Hepatocyte (in vitro differentiated cells): ENCODE measurements around the gene CHST11. TPM values are rescaled to one million over a fixed set of nuclear protein-coding genes. Genes with fewer than 3 reads are reported as not detected.

ENCODE experiments used
- DNase-seq: peaks from one replicate; pipeline ENCODE4 v3.0.0-alpha.2; 2016; ENCODE audit warnings: low spot score
- H2AFZ ChIP-seq: fragments of 200-600 bp; sonication (generic); 2 replicates; pipeline ENCODE4 v1.6.0; 2016; ENCODE audit warnings: antibody characterized with exemption, mild to moderate bottlenecking
- H3K27ac ChIP-seq: fragments of 200-600 bp; sonication (generic); 2 replicates; pipeline ENCODE4 v1.5.1; 2016; ENCODE audit warnings: mild to moderate bottlenecking
- H3K27me3 ChIP-seq: fragments of 200-600 bp; sonication (generic); 2 replicates; pipeline ENCODE4 v1.6.1; 2016
- H3K36me3 ChIP-seq: fragments of 200-600 bp; sonication (generic); replicated peaks from 2 replicates; pipeline ENCODE4 v1.5.1; 2016; ENCODE audit warnings: low read depth; ENCODE audit not compliant: insufficient read depth
- H3K4me1 ChIP-seq: fragments of 200-600 bp; sonication (generic); 2 replicates; pipeline ENCODE4 v1.5.1; 2016; ENCODE audit warnings: mild to moderate bottlenecking, moderate library complexity; ENCODE audit not compliant: insufficient read depth
- H3K4me2 ChIP-seq: fragments of 200-600 bp; sonication (generic); 2 replicates; pipeline ENCODE4 v1.6.0; 2016
- H3K4me3 ChIP-seq: fragments of 200-600 bp; sonication (generic); 2 replicates; pipeline ENCODE4 v1.5.1; 2016; ENCODE audit warnings: mild to moderate bottlenecking
- H3K79me2 ChIP-seq: fragments of 200-600 bp; sonication (generic); 2 replicates; pipeline ENCODE4 v1.6.0; 2017; ENCODE audit warnings: mild to moderate bottlenecking
- H3K9me2 ChIP-seq: fragments of 200-600 bp; sonication (generic); replicated peaks from 2 replicates; pipeline ENCODE4 v1.6.0; 2017; ENCODE audit warnings: mild to moderate bottlenecking; ENCODE audit not compliant: insufficient read depth
- H3K9me3 ChIP-seq: fragments of 200-600 bp; sonication (generic); 2 replicates; pipeline ENCODE4 v1.5.1; 2016; ENCODE audit warnings: low read depth, mild to moderate bottlenecking
- H4K20me1 ChIP-seq: fragments of 200-600 bp; sonication (generic); 2 replicates; pipeline ENCODE4 v1.6.0; 2016; ENCODE audit warnings: mild to moderate bottlenecking; ENCODE audit not compliant: insufficient read depth, poor library complexity, severe bottlenecking
- CTCF ChIP-seq: fragments of 200-600 bp; sonication (generic); IDR thresholded peaks from 2 replicates; pipeline ENCODE4 v1.5.1; 2016; ENCODE audit warnings: antibody characterized with exemption, mild to moderate bottlenecking; ENCODE audit not compliant: poor library complexity
- EZH2 ChIP-seq: fragments of 200-600 bp; sonication (generic); IDR thresholded peaks from 2 replicates; pipeline ENCODE4 v1.6.1; 2016; ENCODE audit warnings: antibody characterized with exemption, mild to moderate bottlenecking, borderline replicate concordance
- EZH2phosphoT487 ChIP-seq: fragments of 200-600 bp; sonication (generic); IDR thresholded peaks from one replicate; pipeline ENCODE4 v1.6.1; 2018; ENCODE audit warnings: antibody characterized with exemption, mild to moderate bottlenecking, low read depth, moderate library complexity; ENCODE audit not compliant: unreplicated experiment, severe bottlenecking
- WGBS: methylation state at CpG from one replicate; pipeline ENCODE4 v1.1.6; 2016; ENCODE audit warnings: low lambda C conversion rate; ENCODE audit errors: missing lambda C conversion rate; 5-methylcytosine and 5-hydroxymethylcytosine counted together
- polyA plus RNA-seq: library from polyadenylated mRNA; unstranded; fragments of >200 nt; fragmentation: Nextera tagmentation; extraction: Ambion mirVana; gene quantifications from 2 replicates; pipeline ENCODE4 v1.2.1, GENCODE V29; 2016
- total RNA-seq: library from RNA; depleted of rRNA; stranded (reverse); fragments of >200 nt; gene quantifications from 2 replicates; pipeline ENCODE4 v1.2.3, GENCODE V29; 2014

CHST11 gene
- total and polyA plus RNA-seq, 2 experiments from 2014 or later, result 5.2 to 8.9 TPM

GRCh38 chr12:104469523-104469922, 12.8 kb downstream of the CHST11 start:
- TF ChIP-seq EZH2phosphoT487, result no peak
- no peak for TF ChIP-seq CTCF
- TF ChIP-seq EZH2, result no peak
- no peaks in the 10 kb centered on the region for H4K20me1 ChIP-seq
- H3K4me3 ChIP-seq, result no peak overlapping the region
- no peak overlapping the region for H3K4me2 ChIP-seq
- H3K36me3 ChIP-seq, result no peaks in the 10 kb centered on the region
- WGBS, result 94% methylated on average over 1 of the region's 1 CpG
- H3K27me3 ChIP-seq, result no peaks in the 10 kb centered on the region
- H3K9me3 ChIP-seq, result no peaks in the 10 kb centered on the region
- no peaks in the 10 kb centered on the region for H3K79me2 ChIP-seq
- no peaks in the 10 kb centered on the region for H3K9me2 ChIP-seq
- no peak overlapping the region for H3K27ac ChIP-seq
- H3K4me1 ChIP-seq, result no peaks in the 10 kb centered on the region
- no peak overlapping the region for H2AFZ ChIP-seq
- no peak for DNase-seq

GRCh38 chr12:104470521-104470920, 13.8 kb downstream of the CHST11 start:
- TF ChIP-seq EZH2phosphoT487, result no peak
- no peak for TF ChIP-seq CTCF
- no peak for TF ChIP-seq EZH2
- H3K27ac ChIP-seq, result no peak overlapping the region
- DNase-seq, result no peak
- no peak overlapping the region for H3K4me2 ChIP-seq
- no peaks in the 10 kb centered on the region for H3K36me3 ChIP-seq
- no peaks in the 10 kb centered on the region for H3K27me3 ChIP-seq
- H3K79me2 ChIP-seq, result no peaks in the 10 kb centered on the region
- no peak overlapping the region for H2AFZ ChIP-seq
- no peaks in the 10 kb centered on the region for H4K20me1 ChIP-seq
- H3K9me2 ChIP-seq, result no peaks in the 10 kb centered on the region
- 100% methylated on average over 1 of the region's 1 CpG for WGBS
- no peak overlapping the region for H3K4me3 ChIP-seq
- H3K4me1 ChIP-seq, result no peaks in the 10 kb centered on the region
- no peaks in the 10 kb centered on the region for H3K9me3 ChIP-seq

GRCh38 chr12:104471336-104471735, 14.6 kb downstream of the CHST11 start:
- H2AFZ ChIP-seq, result no peak overlapping the region
- no peak for DNase-seq
- no peak overlapping the region for H3K27ac ChIP-seq
- TF ChIP-seq CTCF, result no peak
- no peak for TF ChIP-seq EZH2phosphoT487
- TF ChIP-seq EZH2, result no peak
- 94% methylated on average over 3 of the region's 3 CpGs for WGBS
- no peaks in the 10 kb centered on the region for H3K79me2 ChIP-seq
- H3K9me3 ChIP-seq, result no peaks in the 10 kb centered on the region
- no peaks in the 10 kb centered on the region for H3K9me2 ChIP-seq
- no peak overlapping the region for H3K4me3 ChIP-seq
- H3K4me1 ChIP-seq, result no peaks in the 10 kb centered on the region
- no peaks in the 10 kb centered on the region for H3K27me3 ChIP-seq
- H3K4me2 ChIP-seq, result no peak overlapping the region
- H3K36me3 ChIP-seq, result no peaks in the 10 kb centered on the region
- no peaks in the 10 kb centered on the region for H4K20me1 ChIP-seq

- Histone ChIP-seq H3K4me3 (no peak overlapping the region), H3K27me3 (no peaks in the 10 kb centered on the region), H3K9me3 (no peaks in the 10 kb centered on the region), H3K4me2 (no peak overlapping the region), H3K9me2 (no peaks in the 10 kb centered on the region), H3K27ac (no peak overlapping the region), H3K4me1 (no peaks in the 10 kb centered on the region), H3K36me3 (no peaks in the 10 kb centered on the region), H2AFZ (no peak overlapping the region), H3K79me2 (no peaks in the 10 kb centered on the region), H4K20me1 (no peaks in the 10 kb centered on the region)
- no peak for DNase-seq
- 77% methylated on average over 4 of the region's 4 CpGs for WGBS
- TF ChIP-seq EZH2, result no peak
- no peak for TF ChIP-seq CTCF
- no peak for TF ChIP-seq EZH2phosphoT487
These were observed 16.0 kb downstream of the CHST11 start for GRCh38 chr12:104472748-104473147.
